ENCODE data around the gene OLFML1.

OLFML1 gene

DNA sequence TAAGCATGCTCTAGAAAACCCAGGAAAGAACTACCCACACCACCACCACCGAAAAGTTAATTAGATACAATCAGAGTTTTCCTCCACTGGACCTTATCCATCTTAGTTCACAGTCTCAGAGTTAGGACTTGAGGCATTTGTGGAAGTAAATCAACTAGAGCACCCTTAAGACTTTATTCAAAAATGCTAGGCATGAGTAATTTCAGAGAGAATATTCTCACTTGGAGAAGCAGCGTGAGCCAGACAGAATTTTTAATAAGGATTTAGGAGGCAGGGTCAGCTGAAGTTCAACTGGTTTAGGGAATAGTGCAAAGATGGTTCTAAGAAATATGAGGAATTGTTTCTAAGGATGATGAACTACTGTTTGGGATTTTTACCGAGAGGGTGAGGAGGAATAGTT, 1.2 kb upstream of the OLFML1 start:
- no peak overlapping the region for H3K4me2 ChIP-seq (ENCODE audit: low read length)
- H3K36me3 ChIP-seq (ENCODE audit: insufficient read depth, low read length): no peaks in the 10 kb centered on the region
- H3K27me3 ChIP-seq (ENCODE audit: control insufficient read depth, insufficient read depth, low read length): peaks cover 26% of the 10 kb centered on the region
- no peaks in the 10 kb centered on the region for H3K4me1 ChIP-seq (ENCODE audit: control insufficient read depth, insufficient read depth, low read length)
- no peak overlapping the region for H3K4me3 ChIP-seq (ENCODE audit: low read length)
- no peaks in the 10 kb centered on the region for H3K9me3 ChIP-seq (replicated peaks; ENCODE audit: low read length)
- no peak overlapping the region for H3K9ac ChIP-seq (ENCODE audit: low read depth, low read length)

GRCh38 chr11:7484645-7485044, 661 bp upstream of the OLFML1 start:
- no peaks in the 10 kb centered on the region for H3K4me1 ChIP-seq (ENCODE audit: control insufficient read depth, insufficient read depth, low read length)
- peaks cover 26% of the 10 kb centered on the region for H3K27me3 ChIP-seq (ENCODE audit: control insufficient read depth, insufficient read depth, low read length)
- no peaks in the 10 kb centered on the region for H3K36me3 ChIP-seq (ENCODE audit: insufficient read depth, low read length)
- no peak overlapping the region for H3K9ac ChIP-seq (ENCODE audit: low read depth, low read length)
- no peak overlapping the region for H3K4me3 ChIP-seq (ENCODE audit: low read length)
- no peak overlapping the region for H3K4me2 ChIP-seq (ENCODE audit: low read length)
- no peaks in the 10 kb centered on the region for H3K9me3 ChIP-seq (replicated peaks; ENCODE audit: low read length)

DNA sequence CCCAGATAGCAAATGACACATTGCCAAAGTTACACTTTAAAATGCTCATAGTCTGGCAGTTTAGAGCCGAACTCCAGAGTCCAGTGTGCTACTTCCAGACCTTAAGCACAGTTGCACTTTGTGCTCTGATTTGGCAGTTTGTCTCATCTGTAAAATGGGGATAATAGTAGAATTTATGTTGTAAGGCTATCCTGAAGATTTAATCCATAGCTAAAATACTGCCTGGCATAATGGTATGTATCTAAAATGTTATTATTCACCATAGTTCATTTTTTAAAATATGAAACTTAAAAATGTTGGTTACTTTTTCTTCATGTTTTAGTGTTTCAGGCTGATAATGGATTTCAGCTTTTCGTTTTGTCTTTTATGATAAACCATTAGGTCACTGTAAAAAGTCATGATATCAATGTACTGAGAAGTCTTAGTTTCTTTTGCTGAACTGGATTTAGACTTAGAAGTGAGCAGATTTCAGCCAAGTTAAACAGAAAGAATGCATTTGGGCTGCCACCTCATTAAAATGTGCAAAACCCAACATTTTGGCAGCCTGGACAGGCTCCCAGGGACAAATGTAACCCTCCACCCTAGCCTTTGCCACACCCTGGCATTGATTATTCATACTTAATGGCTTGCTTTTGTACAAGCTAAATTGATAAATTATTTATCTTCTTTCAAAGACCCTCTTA, 933 bp downstream of the OLFML1 start:
- Histone ChIP-seq H3K4me3 (ENCODE audit: low read length) (no peak overlapping the region), H3K9me3 (replicated peaks; ENCODE audit: low read length) (no peaks in the 10 kb centered on the region), H3K4me2 (ENCODE audit: low read length) (no peak overlapping the region), H3K27me3 (ENCODE audit: control insufficient read depth, insufficient read depth, low read length) (peaks cover 26% of the 10 kb centered on the region), H3K36me3 (ENCODE audit: insufficient read depth, low read length) (no peaks in the 10 kb centered on the region), H3K9ac (ENCODE audit: low read depth, low read length) (no peak overlapping the region), H3K4me1 (ENCODE audit: control insufficient read depth, insufficient read depth, low read length) (peaks cover 8% of the 10 kb centered on the region)

- Histone ChIP-seq H3K4me3 (ENCODE audit: low read length) (no peak overlapping the region), H3K9me3 (replicated peaks; ENCODE audit: low read length) (no peaks in the 10 kb centered on the region), H3K27me3 (ENCODE audit: control insufficient read depth, insufficient read depth, low read length) (peaks cover 26% of the 10 kb centered on the region), H3K4me1 (ENCODE audit: control insufficient read depth, insufficient read depth, low read length) (peaks cover 8% of the 10 kb centered on the region), H3K4me2 (ENCODE audit: low read length) (no peak overlapping the region), H3K36me3 (ENCODE audit: insufficient read depth, low read length) (no peaks in the 10 kb centered on the region), H3K9ac (ENCODE audit: low read depth, low read length) (no peak overlapping the region)
Measured at GRCh38 chr11:7486781-7487140, 1.5 kb downstream of the OLFML1 start.

DNA sequence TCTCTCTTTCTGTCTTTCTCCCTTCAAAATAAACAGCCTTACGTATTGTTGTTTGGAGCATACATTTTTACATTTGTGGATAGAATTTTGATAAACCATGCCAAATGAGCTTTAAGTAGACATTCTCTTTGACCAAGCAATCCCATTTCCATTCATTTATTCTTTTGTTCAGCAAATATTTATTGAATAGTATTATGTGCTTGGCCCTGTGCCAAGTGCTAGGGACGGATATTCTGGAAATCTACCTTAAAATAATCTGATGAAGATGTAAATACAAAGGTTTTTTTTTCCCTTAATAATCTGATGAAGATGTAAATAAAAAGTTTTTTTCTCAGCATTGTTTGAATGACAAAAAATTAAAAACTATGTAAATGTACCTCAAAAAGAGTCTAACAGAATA, 2.1 kb downstream of the OLFML1 start:
- Histone ChIP-seq H3K9me3 (replicated peaks; ENCODE audit: low read length) (no peaks in the 10 kb centered on the region), H3K4me2 (ENCODE audit: low read length) (no peak overlapping the region), H3K27me3 (ENCODE audit: control insufficient read depth, insufficient read depth, low read length) (peaks cover 26% of the 10 kb centered on the region), H3K9ac (ENCODE audit: low read depth, low read length) (no peak overlapping the region), H3K4me3 (ENCODE audit: low read length) (no peak overlapping the region), H3K4me1 (ENCODE audit: control insufficient read depth, insufficient read depth, low read length) (peaks cover 8% of the 10 kb centered on the region), H3K36me3 (ENCODE audit: insufficient read depth, low read length) (no peaks in the 10 kb centered on the region)

- H3K9ac ChIP-seq (ENCODE audit: low read depth, low read length): no peak overlapping the region
- H3K36me3 ChIP-seq (ENCODE audit: insufficient read depth, low read length): no peaks in the 10 kb centered on the region
- H3K27me3 ChIP-seq (ENCODE audit: control insufficient read depth, insufficient read depth, low read length): peaks cover 26% of the 10 kb centered on the region
- no peaks in the 10 kb centered on the region for H3K9me3 ChIP-seq (replicated peaks; ENCODE audit: low read length)
- no peak overlapping the region for H3K4me3 ChIP-seq (ENCODE audit: low read length)
- H3K4me2 ChIP-seq (ENCODE audit: low read length): no peak overlapping the region
- H3K4me1 ChIP-seq (ENCODE audit: control insufficient read depth, insufficient read depth, low read length): peaks cover 8% of the 10 kb centered on the region
Measured at GRCh38 chr11:7488681-7489080, 3.4 kb downstream of the OLFML1 start.

- peaks cover 24% of the 10 kb centered on the region for H3K27me3 ChIP-seq (ENCODE audit: control insufficient read depth, insufficient read depth, low read length)
- H3K4me3 ChIP-seq (ENCODE audit: low read length): no peak overlapping the region
- no peak overlapping the region for H3K9ac ChIP-seq (ENCODE audit: low read depth, low read length)
- peaks cover 8% of the 10 kb centered on the region for H3K4me1 ChIP-seq (ENCODE audit: control insufficient read depth, insufficient read depth, low read length)
- H3K9me3 ChIP-seq (replicated peaks; ENCODE audit: low read length): no peaks in the 10 kb centered on the region
- H3K36me3 ChIP-seq (ENCODE audit: insufficient read depth, low read length): no peaks in the 10 kb centered on the region
- H3K4me2 ChIP-seq (ENCODE audit: low read length): no peak overlapping the region
Measured at GRCh38 chr11:7489376-7489775, 4.1 kb downstream of the OLFML1 start.

DNA sequence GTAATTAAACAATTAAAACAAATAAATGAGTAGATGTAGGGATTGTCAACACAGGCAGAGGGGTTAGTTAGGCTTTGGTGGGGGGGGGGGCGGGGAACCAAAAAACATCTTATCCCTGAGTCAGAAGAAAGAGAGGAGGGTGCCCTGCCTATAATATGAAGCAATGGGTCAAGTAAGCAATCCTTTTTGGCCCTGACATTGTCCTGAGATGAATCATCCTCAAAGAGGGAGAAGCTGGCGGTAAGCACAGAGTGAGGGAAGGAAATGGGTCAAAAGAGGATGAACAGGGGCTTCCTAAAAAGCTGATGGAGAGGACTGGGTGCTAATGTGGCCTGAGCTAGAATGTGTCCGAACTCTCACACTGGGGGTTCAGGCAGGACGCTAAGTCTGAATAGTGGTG, 4.7 kb downstream of the OLFML1 start:
- no peak overlapping the region for H3K4me3 ChIP-seq (ENCODE audit: low read length)
- H3K27me3 ChIP-seq (ENCODE audit: control insufficient read depth, insufficient read depth, low read length): peaks cover 23% of the 10 kb centered on the region
- no peak overlapping the region for H3K4me2 ChIP-seq (ENCODE audit: low read length)
- H3K36me3 ChIP-seq (ENCODE audit: insufficient read depth, low read length): no peaks in the 10 kb centered on the region
- H3K4me1 ChIP-seq (ENCODE audit: control insufficient read depth, insufficient read depth, low read length): peaks cover 8% of the 10 kb centered on the region
- H3K9me3 ChIP-seq (replicated peaks; ENCODE audit: low read length): no peaks in the 10 kb centered on the region
- H3K9ac ChIP-seq (ENCODE audit: low read depth, low read length): no peak overlapping the region

DNA sequence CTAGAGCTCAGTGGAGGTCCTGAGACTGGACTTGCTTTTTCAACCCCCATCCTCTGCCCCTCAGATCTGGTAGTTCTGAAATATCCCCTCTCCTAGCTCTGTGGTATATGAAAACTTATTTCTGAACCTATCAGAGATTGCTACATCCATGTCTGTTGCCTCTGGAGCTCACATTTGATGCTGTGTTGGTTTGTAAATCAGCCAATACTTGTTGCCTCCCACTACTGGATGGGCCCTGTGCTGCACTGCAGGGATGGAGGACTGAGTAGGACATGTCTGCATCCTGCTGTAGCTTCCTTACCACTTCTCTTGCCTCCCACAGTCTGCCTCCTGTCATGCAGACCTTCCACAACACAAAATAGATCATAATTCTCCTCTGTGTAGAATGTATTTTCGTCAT, 5.2 kb downstream of the OLFML1 start:
- H3K9me3 ChIP-seq (replicated peaks; ENCODE audit: low read length): no peaks in the 10 kb centered on the region
- H3K36me3 ChIP-seq (ENCODE audit: insufficient read depth, low read length): no peaks in the 10 kb centered on the region
- no peak overlapping the region for H3K9ac ChIP-seq (ENCODE audit: low read depth, low read length)
- peaks cover 18% of the 10 kb centered on the region for H3K27me3 ChIP-seq (ENCODE audit: control insufficient read depth, insufficient read depth, low read length)
- no peak overlapping the region for H3K4me2 ChIP-seq (ENCODE audit: low read length)
- H3K4me3 ChIP-seq (ENCODE audit: low read length): no peak overlapping the region
- H3K4me1 ChIP-seq (ENCODE audit: control insufficient read depth, insufficient read depth, low read length): peaks cover 8% of the 10 kb centered on the region

GRCh38 chr11:7492253-7492652, 6.9 kb downstream of the OLFML1 start:
- no peak overlapping the region for H3K4me3 ChIP-seq (ENCODE audit: low read length)
- no peaks in the 10 kb centered on the region for H3K36me3 ChIP-seq (ENCODE audit: insufficient read depth, low read length)
- no peaks in the 10 kb centered on the region for H3K9me3 ChIP-seq (replicated peaks; ENCODE audit: low read length)
- no peak overlapping the region for H3K4me2 ChIP-seq (ENCODE audit: low read length)
- no peak overlapping the region for H3K9ac ChIP-seq (ENCODE audit: low read depth, low read length)
- peaks cover 3% of the 10 kb centered on the region for H3K27me3 ChIP-seq (ENCODE audit: control insufficient read depth, insufficient read depth, low read length)
- peaks cover 8% of the 10 kb centered on the region for H3K4me1 ChIP-seq (ENCODE audit: control insufficient read depth, insufficient read depth, low read length)

DNA sequence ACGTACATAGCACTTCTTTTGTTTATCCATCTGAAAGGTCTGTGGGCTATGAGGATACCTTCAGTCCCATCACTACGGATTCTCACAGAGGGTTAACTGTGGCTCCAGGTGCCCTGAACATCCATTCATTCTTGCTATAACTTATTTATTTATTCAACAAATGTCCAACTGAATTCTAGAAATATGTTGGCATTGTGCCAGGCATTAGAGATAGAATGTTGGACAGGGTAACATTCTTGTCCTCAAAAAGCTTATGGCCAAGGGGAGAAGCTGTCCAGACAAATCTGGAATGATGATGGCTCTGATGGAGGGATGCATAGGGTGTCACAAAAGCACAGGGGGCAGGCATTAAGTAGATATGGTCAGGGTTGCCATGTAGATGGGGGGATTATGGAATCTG, 8.4 kb downstream of the OLFML1 start:
- Histone ChIP-seq H3K36me3 (ENCODE audit: insufficient read depth, low read length) (no peaks in the 10 kb centered on the region), H3K9me3 (replicated peaks; ENCODE audit: low read length) (no peaks in the 10 kb centered on the region), H3K27me3 (ENCODE audit: control insufficient read depth, insufficient read depth, low read length) (peaks cover 5% of the 10 kb centered on the region), H3K4me1 (ENCODE audit: control insufficient read depth, insufficient read depth, low read length) (peaks cover 8% of the 10 kb centered on the region), H3K4me2 (ENCODE audit: low read length) (no peak overlapping the region), H3K9ac (ENCODE audit: low read depth, low read length) (no peak overlapping the region), H3K4me3 (ENCODE audit: low read length) (no peak overlapping the region)

DNA sequence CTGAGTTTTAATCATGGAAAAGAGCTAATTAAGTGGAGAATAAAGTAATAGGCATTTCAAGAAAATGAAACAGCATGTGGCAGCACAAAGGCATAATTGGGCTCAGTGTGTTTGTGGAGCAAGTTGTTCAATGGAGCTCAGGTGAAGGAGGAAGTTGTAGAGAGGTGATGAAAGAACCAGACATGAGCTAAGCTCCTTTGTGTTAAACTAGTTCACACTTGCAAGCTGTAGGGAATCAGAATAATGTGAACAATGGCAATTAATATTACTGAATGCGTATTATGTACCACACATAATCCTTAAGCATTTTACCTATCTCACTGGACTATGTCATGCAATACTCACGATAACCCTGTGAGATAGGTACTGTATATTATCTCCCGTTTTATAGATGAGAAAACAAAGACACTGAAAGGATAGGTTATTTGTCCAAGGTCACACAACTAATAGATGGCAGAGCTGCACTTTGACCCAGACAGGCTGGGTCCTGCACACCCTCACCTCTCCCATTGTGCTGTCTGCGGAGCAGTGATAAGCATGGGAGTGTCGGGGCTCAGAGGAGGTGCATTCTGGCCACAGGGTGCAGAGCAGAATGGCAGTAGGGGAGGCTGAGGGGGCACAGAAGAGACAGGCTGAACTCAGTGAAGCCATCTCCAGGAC, 8.9 kb downstream of the OLFML1 start:
- no peak overlapping the region for H3K9ac ChIP-seq (ENCODE audit: low read depth, low read length)
- H3K27me3 ChIP-seq (ENCODE audit: control insufficient read depth, insufficient read depth, low read length): peaks cover 11% of the 10 kb centered on the region
- H3K4me1 ChIP-seq (ENCODE audit: control insufficient read depth, insufficient read depth, low read length): peaks cover 8% of the 10 kb centered on the region
- H3K4me3 ChIP-seq (ENCODE audit: low read length): no peak overlapping the region
- H3K4me2 ChIP-seq (ENCODE audit: low read length): no peak overlapping the region
- no peaks in the 10 kb centered on the region for H3K9me3 ChIP-seq (replicated peaks; ENCODE audit: low read length)
- H3K36me3 ChIP-seq (ENCODE audit: insufficient read depth, low read length): no peaks in the 10 kb centered on the region
